ENCODE results near the gene EVPL.

The EVPL gene

GRCh38 chr17:76017481-76018339 lies 9.4 kb downstream of the EVPL start:
- no peak for DNase-seq (ENCODE audit: low read depth)

GRCh38 chr17:76014925-76015261 lies 12.2 kb downstream of the EVPL start:
- no peak for DNase-seq (ENCODE audit: low read depth)

DNA sequence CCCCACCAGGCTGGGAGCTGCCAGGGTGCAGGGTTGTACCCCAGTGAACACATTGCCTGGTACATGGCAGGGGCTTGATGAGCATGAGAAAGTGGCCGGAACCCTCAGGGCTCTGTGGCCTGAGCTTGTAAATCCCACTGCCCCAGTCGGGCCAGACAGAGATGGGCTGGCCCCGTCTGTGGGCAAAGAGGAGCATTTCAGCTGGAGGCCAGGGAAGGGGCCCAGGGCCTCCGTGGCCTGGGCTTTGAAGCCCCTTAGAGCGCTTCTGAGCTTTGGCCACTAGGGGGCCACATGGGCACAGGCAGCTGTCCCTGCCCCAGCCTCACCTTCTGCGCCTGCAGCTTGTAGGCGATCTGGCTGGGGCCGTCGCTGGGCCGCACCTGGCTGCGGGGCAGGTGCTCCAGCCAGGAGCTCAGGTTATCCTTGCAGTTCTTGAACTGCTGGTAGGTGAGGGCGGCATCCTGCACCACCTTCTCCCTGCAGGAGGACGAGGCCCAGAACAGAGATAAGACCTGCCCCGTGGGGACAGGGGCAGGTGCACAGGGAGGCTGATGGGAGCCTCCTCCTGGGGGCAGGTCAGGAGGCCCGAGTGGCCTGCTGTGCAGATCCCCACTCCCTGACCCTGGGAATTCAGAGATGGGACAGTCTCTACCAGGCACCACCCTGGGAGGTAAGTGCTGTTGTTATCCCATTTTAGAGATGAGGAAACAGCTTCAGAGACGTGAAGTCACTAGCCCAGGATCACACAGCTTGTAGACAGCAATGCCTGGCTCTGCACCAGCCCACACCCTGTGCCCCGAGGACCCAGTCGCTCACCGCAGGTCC lies 12.8 kb downstream of the EVPL start:
- DNase-seq (ENCODE audit: low read depth), result peak; percentile 71

DNA sequence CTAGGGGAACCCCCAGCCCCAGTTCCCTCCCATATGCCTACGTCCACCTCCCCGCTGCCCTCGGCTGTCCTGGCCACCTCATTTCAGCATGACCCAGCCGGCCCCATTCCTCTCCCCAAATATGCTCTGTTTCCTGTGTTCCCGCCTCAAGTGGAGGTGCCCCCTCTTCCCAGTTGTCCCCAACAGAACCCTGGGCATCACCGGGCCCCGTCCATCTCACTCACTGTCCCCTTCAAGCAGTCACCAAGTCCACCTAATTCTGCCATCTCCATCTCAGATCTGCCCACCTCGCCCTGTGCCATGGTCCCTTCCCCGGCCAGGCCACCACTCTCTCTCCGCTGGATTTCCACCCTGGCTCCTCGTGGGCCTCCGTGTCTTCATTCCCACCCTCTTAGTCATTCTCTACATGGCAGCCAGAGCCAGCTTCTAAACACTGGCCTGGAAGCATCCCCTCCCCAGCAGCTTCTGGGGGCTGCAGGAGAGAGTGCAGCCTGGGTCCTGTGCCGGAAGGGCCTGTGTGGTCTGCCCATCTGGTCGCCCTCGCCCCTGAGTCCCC lies 13.7 kb downstream of the EVPL start:
- DNase-seq (ENCODE audit: low read depth), result no peak

DNA sequence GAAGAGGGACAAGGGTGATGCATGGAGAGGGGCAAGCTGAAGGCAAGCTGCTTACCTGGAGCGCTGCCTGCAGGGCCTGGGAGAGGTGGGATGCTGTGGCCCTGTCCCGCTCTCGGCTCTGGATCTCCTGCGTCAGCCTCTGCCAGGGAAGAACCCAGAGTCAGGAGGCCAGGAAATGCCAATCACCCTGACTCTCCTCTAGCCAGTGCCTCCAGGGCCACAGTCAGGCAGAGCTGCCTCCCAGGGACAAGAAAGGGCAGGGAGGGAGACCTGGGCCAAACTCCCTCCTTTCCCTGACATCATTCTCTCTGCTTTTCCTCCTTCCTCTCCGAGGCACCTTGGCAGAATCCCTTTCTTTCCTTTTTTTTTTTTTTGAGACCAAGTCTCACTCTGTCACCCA lies 15.2 kb downstream of the EVPL start:
- no peak for DNase-seq (ENCODE audit: low read depth)

- no peak for DNase-seq (ENCODE audit: low read depth)
Measured at GRCh38 chr17:76009969-76010661, 17.0 kb downstream of the EVPL start.

DNA sequence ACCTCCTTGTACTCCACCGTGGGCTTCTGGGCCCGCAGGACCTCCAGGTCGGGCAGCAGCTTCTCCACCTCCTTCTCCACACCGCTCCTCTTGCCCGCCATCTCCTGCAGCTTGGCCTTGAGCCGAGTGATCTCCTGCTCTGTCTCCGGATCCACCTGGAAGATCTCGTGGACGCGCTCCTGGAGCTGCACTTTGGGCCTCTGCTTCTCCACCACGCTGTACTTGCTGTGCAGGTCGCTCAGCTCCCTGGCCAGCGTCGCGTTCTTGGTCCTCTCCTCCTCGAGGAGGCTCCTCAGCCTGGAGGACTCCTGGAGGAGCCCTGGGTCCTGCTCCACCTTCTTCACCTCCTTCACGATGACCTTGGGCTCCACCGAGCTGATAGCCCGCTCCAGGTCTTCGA lies 17.7 kb downstream of the EVPL start:
- DNase-seq (ENCODE audit: low read depth), result no peak

- no peak for DNase-seq (ENCODE audit: low read depth)
Measured at GRCh38 chr17:76008630-76009425, 18.3 kb downstream of the EVPL start.

GRCh38 chr17:76008208-76008607 lies 18.9 kb downstream of the EVPL start:
- DNase-seq (ENCODE audit: low read depth), result no peak

- no peak for DNase-seq (ENCODE audit: low read depth)
Measured at GRCh38 chr17:76007850-76008165, 19.3 kb downstream of the EVPL start.

DNA sequence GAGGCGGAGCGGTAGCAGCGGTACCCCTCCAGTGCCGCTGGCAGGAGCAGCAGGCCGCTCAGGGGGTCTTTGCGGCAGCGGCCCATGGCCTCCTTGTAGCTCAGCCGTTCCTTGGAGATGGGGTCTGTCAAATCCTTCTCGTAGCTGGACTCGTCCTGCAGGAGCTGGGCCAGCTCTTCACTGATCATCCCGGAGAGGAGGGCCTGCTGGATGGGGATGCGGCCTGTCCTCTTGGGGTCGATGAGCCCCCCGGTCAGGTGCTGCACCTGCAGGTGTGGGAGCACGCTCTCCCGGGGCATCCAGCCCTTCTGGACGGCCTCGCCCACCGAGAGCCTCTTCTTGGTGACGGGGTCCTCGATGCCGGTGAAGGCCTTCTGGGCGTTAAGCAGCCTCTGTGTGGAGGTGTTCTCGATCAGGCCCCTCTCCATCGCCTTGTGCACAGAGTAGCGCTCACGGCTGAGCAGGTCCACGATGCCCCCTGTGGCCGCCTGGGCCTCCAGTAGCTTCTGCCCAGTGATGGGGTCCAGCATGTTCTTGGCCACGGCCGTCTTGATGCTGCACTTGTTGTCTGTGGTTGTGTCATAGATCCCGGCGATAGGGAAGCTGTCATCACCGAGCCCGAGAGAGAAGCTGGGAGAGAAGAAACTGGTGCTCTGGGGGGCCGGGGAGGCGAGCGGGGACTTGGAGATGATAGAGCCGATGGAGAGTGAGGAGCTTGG lies 19.8 kb downstream of the EVPL start:
- DNase-seq (ENCODE audit: low read depth), result no peak

- DNase-seq (ENCODE audit: low read depth), result peak; percentile 70
Measured at GRCh38 chr17:76005263-76006149, 21.6 kb downstream of the EVPL start.

DNA sequence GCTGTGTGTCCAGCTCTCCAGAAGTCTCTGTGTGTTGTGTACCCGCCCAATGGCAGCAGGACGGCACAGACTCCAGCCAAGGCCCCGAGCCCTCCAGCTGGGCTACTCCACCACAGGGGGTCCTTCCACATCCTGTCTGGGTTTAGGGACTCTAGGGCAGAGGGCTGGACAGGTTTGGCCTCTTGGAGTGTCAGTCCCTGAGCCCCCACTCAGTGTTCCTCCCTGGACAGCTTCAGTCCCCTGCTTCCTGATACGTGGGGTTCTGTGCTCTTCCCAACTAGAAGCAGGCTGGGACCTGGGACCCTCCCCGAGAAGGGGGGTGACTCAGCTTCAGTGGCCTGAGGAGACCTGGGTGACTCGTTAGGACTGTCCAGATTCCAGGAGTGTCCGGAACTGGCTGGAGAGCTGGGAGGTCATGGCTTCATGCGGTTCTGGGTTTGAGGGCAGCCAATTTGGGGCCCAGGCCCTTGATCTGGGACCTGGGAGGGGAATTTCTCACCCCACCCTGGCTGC lies 22.3 kb downstream of the EVPL start:
- DNase-seq (ENCODE audit: low read depth), result no peak

DNA sequence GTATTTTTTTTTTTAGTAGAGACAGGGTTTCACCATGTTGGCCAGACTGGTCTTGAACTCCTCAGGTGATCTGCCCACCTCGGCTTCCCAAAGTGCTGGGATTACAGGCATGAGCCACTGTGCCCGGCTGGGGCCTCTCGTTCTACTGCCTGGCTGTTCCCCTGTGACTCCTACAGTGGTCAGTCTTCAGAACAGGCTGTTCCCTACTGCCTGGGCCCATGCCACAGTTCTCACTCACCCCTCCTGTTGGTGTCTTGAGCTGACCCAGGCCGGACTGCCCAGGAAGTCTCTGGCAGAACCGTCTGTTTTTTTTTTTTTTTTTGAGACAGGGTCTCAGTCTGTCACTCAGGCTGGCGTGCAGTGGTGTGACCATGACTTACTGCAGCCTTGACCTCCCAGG lies 23.2 kb downstream of the EVPL start:
- DNase-seq (ENCODE audit: low read depth), result no peak

DNA sequence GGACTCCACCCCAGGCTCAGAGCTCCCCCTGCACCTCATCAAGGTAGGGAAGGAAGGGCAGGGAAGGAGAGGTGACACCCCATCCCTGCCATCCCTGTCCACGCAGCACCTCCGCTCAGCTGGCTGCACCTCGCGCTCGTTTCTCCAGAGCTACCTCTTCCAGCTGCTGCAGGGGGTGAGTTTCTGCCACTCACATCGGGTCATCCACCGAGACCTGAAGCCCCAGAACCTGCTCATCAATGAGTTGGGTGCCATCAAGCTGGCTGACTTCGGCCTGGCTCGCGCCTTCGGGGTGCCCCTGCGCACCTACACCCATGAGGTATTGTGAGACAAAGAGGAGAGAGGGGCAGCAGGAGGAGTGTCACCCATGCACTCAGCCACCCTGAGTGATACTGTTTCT lies 25.0 kb downstream of the EVPL start:
- DNase-seq (ENCODE audit: low read depth), result no peak

- no peak for DNase-seq (ENCODE audit: low read depth)
Measured at GRCh38 chr17:76000755-76001521, 26.2 kb downstream of the EVPL start, which contains the start of gene CDK3. Gene CDK3 (plus strand): TSS chr17:76000855. CDS start chr17:76001426, 571 bp downstream.

- DNase-seq (ENCODE audit: low read depth), result peak; percentile 47
Measured at GRCh38 chr17:76000016-76000754, 26.9 kb downstream of the EVPL start.

- DNase-seq (ENCODE audit: low read depth), result no peak
Measured at GRCh38 chr17:75998327-75998795, 28.7 kb downstream of the EVPL start.

Data from activated T-cell treated with anti-CD3 and anti-CD28 coated beads for 24 hours (primary cell).